Measurements from ENCODE around the gene C4orf17.
"Not testable (repeated sequence)": the region's sequence is repeated elsewhere in the genome, so short reads cannot be mapped to it uniquely, and the experiment has no call there.

Gene C4orf17

GRCh38 chr4:99485212-99485611 lies 25.6 kb upstream of the C4orf17 start:
- Histone ChIP-seq H3K27me3 (no peaks in the 10 kb centered on the region), H3K4me1 (0 out of 20 replicates have a peak, but pooled peaks cover 0 to 3% (median 0%) of the 10 kb centered on the region in 10 experiments), H3K27ac (no peak overlapping the region), H3K4me3 (no peak overlapping the region), H3K9ac (no peak overlapping the region), H4K20me1 (no peaks in the 10 kb centered on the region), H3K36me3 (no peaks in the 10 kb centered on the region), H3K9me3 (replicated peaks in 1 of 11) (peaks cover 38 to 50% (median 43%) of the 10 kb centered on the region in 11 experiments), H3K4me2 (no peak overlapping the region)
- TF ChIP-seq Cebpa-rat (IDR thresholded peaks at IDR 0.05) = no peak

- H3K27ac ChIP-seq, H3K27me3 ChIP-seq, H3K4me2 ChIP-seq, H4K20me1 ChIP-seq, H3K4me1 ChIP-seq, H3K9ac ChIP-seq, H3K4me3 ChIP-seq, H3K36me3 ChIP-seq: not testable (repeated sequence)
- H3K9me3 ChIP-seq (replicated peaks in 1 of 11) = peaks cover 38 to 51% (median 45%) of the 10 kb centered on the region in 11 experiments
These were observed 24.2 kb upstream of the C4orf17 start for GRCh38 chr4:99486648-99487047.

DNA sequence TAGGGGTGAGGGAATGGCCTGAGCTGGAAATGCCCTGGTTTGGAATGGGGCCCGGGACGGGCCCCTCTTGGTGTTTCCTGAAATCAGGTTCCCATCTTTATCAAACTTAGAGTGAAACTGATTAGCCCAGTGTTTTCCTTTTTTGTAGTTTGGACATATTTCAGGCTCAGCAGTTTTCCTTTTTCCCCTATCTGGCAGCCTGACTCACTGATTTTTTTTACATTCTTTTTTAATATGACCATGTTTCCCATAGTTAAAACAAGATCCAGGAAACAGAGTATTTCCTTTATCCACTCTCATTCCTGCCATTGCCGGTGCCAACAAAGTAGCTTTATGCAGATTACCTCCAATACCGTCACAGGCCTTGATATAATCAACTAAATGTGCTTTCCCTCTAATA lies 20.5 kb upstream of the C4orf17 start:
- TF ChIP-seq Cebpa-rat (IDR thresholded peaks at IDR 0.05) = no peak
- H3K4me2 ChIP-seq = no peak overlapping the region
- no peak overlapping the region for H3K27ac ChIP-seq
- H4K20me1 ChIP-seq = no peaks in the 10 kb centered on the region
- H3K9ac ChIP-seq = no peak overlapping the region
- peaks cover 50 to 67% (median 55%) of the 10 kb centered on the region in 11 experiments for H3K9me3 ChIP-seq (replicated peaks in 1 of 11)
- 0 out of 20 replicates have a peak, but pooled peaks cover 0 to 5% (median 0%) of the 10 kb centered on the region in 10 experiments for H3K4me1 ChIP-seq
- no peak overlapping the region for H3K4me3 ChIP-seq
- H3K27me3 ChIP-seq = no peaks in the 10 kb centered on the region
- H3K36me3 ChIP-seq = no peaks in the 10 kb centered on the region

- H3K27me3 ChIP-seq = no peaks in the 10 kb centered on the region
- no peak overlapping the region for H3K9ac ChIP-seq
- H3K4me1 ChIP-seq = peaks cover 0 to 17% (median 12%) of the 10 kb centered on the region in 10 experiments; a peak in 15 of 20 replicates
- H3K9me3 ChIP-seq (replicated peaks in 1 of 11) = no peaks in the 10 kb centered on the region
- H4K20me1 ChIP-seq = no peaks in the 10 kb centered on the region
- H3K27ac ChIP-seq = peak overlapping the region in 5 of 11 experiments; percentile 4 to 52 (median 35); a peak in 8 of 22 replicates
- no peaks in the 10 kb centered on the region for H3K36me3 ChIP-seq
- no peak for TF ChIP-seq Cebpa-rat (IDR thresholded peaks at IDR 0.05)
- peak overlapping the region in 10 of 11 experiments; percentile 4 to 54 (median 36); a peak in 18 of 22 replicates for H3K4me2 ChIP-seq
- H3K4me3 ChIP-seq = no peak overlapping the region
These were observed 5.9 kb upstream of the C4orf17 start for GRCh38 chr4:99504804-99505502.

GRCh38 chr4:99506781-99507180 lies 4.0 kb upstream of the C4orf17 start:
- TF ChIP-seq Cebpa-rat (IDR thresholded peaks at IDR 0.05) = no peak
- H3K27ac ChIP-seq = no peak overlapping the region
- H3K4me1 ChIP-seq = peaks cover 0 to 17% (median 12%) of the 10 kb centered on the region in 10 experiments; a peak in 15 of 20 replicates
- no peak overlapping the region for H3K4me2 ChIP-seq
- no peaks in the 10 kb centered on the region for H4K20me1 ChIP-seq
- no peaks in the 10 kb centered on the region for H3K36me3 ChIP-seq
- no peak overlapping the region for H3K9ac ChIP-seq
- no peaks in the 10 kb centered on the region for H3K9me3 ChIP-seq (replicated peaks in 1 of 11)
- H3K27me3 ChIP-seq = no peaks in the 10 kb centered on the region
- H3K4me3 ChIP-seq = no peak overlapping the region

DNA sequence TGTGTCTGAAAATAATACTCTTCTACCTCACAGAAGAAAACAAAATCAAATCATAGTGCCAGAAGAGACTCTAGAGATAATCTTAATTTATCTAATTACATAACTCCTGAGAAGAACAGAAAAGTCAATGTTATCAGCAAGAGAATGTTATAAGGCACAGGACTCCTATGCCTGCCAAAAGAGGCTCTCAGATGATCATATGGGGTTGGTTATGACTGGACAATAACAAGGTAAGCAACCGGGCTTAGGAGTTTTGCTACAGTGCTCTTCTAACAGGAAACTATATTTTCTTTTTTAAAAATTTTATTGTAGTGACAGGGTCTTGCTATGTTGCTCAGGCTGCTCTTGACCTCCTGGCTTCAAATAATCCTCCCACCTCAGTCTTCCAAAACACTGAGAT lies 3.5 kb upstream of the C4orf17 start:
- no peak for TF ChIP-seq Cebpa-rat (IDR thresholded peaks at IDR 0.05)
- H4K20me1 ChIP-seq = no peaks in the 10 kb centered on the region
- H3K4me1 ChIP-seq = peaks cover 0 to 17% (median 12%) of the 10 kb centered on the region in 10 experiments; a peak in 15 of 20 replicates
- no peaks in the 10 kb centered on the region for H3K9me3 ChIP-seq (replicated peaks in 1 of 11)
- no peak overlapping the region for H3K27ac ChIP-seq
- no peak overlapping the region for H3K4me3 ChIP-seq
- no peaks in the 10 kb centered on the region for H3K27me3 ChIP-seq
- H3K9ac ChIP-seq = no peak overlapping the region
- H3K4me2 ChIP-seq = no peak overlapping the region
- H3K36me3 ChIP-seq = no peaks in the 10 kb centered on the region

DNA sequence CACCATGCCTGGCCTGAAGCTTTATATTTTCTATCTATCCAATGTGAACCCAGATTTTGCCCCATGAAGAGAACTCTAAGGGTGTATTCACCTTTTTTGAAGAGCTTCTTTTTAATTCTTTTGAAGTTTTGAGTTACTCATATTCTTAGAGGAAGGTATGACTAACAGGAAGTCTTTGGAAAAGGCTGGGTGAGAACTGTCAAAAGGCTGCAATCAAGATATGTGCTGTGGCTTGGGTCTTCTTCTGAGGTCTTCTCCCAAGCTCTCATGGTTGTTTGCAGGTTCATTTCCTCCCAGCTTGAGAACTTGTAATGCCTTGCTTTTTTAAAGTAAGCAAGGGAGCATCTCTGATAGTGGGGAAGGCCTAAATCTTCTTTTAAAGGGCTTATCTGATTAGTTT lies 3.1 kb upstream of the C4orf17 start:
- H3K4me1 ChIP-seq = peaks cover 0 to 17% (median 12%) of the 10 kb centered on the region in 10 experiments; a peak in 15 of 20 replicates
- H3K9ac ChIP-seq = no peak overlapping the region
- no peaks in the 10 kb centered on the region for H3K9me3 ChIP-seq (replicated peaks in 1 of 11)
- H3K4me2 ChIP-seq = no peak overlapping the region
- no peaks in the 10 kb centered on the region for H3K36me3 ChIP-seq
- H3K27me3 ChIP-seq = no peaks in the 10 kb centered on the region
- no peak for TF ChIP-seq Cebpa-rat (IDR thresholded peaks at IDR 0.05)
- no peaks in the 10 kb centered on the region for H4K20me1 ChIP-seq
- no peak overlapping the region for H3K4me3 ChIP-seq
- H3K27ac ChIP-seq = no peak overlapping the region

- Histone ChIP-seq H3K4me2 (peak overlapping the region in 4 of 11 experiments; percentile 33 to 83 (median 71); a peak in 6 of 22 replicates), H3K4me3 (no peak overlapping the region), H3K9ac (no peak overlapping the region), H4K20me1 (no peaks in the 10 kb centered on the region), H3K36me3 (no peaks in the 10 kb centered on the region), H3K9me3 (replicated peaks in 1 of 11) (no peaks in the 10 kb centered on the region), H3K27me3 (no peaks in the 10 kb centered on the region), H3K4me1 (peaks cover 0 to 31% (median 3%) of the 10 kb centered on the region in 10 experiments; a peak in 8 of 20 replicates), H3K27ac (peak overlapping the region in 1 of 11 experiments; percentile 7; a peak in 1 of 22 replicates)
- no peak for TF ChIP-seq Cebpa-rat (IDR thresholded peaks at IDR 0.05)
These were observed 7.9 kb downstream of the C4orf17 start for GRCh38 chr4:99518601-99519295.

DNA sequence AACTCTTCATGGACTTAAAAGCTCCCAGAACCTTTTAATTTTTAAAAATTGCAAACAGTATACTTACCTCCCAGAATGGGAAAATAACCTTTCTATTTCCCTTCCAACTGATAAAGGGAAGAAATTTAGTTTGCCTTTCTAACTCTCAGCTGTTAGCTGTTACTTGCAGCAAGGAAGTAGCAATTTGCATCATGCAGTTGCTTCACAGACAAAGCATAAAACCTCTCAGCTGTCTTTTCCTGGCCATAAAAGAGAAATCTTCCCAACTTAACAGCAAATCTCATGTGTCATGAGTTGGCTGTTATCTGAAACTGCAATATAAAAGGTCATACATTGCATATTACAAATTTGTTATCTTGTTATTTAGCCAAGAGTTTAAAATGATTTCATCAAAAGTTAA lies 18.4 kb downstream of the C4orf17 start:
- H3K4me2 ChIP-seq = no peak overlapping the region
- H3K9ac ChIP-seq = no peak overlapping the region
- no peak for TF ChIP-seq Cebpa-rat (IDR thresholded peaks at IDR 0.05)
- no peak overlapping the region for H3K27ac ChIP-seq
- H3K36me3 ChIP-seq = no peaks in the 10 kb centered on the region
- no peaks in the 10 kb centered on the region for H4K20me1 ChIP-seq
- no peaks in the 10 kb centered on the region for H3K4me1 ChIP-seq
- H3K9me3 ChIP-seq (replicated peaks in 1 of 11) = no peaks in the 10 kb centered on the region
- H3K4me3 ChIP-seq = no peak overlapping the region
- H3K27me3 ChIP-seq = no peaks in the 10 kb centered on the region

Measured in BLaER1 treated with 17β-estradiol and CSF1 and Interleukin-3, amounts not matched to agents 10 nM and 100 nM (cell line).